HEK293 (cell line): Measurements from ENCODE around the gene ZFP36L1.
A peak's percentile ranks its signal among the peaks of the same experiment; 100 is the strongest.

Source experiments
- ATF2 ChIP-seq: fragments of 450-650 bp; formaldehyde crosslinking; IDR thresholded peaks from 2 replicates; pipeline ENCODE4 v1.5.1; 2016; ENCODE audit warnings: missing biosample characterization, missing genetic modification characterization, low read depth
- BCL11A ChIP-seq: fragments of 450-650 bp; formaldehyde crosslinking; IDR thresholded peaks from 2 replicates; pipeline ENCODE4 v1.5.1; 2016; ENCODE audit warnings: low read depth, missing biosample characterization, missing genetic modification characterization
- BCL11B ChIP-seq: fragments of 450-650 bp; formaldehyde crosslinking; IDR thresholded peaks from 2 replicates; pipeline ENCODE4 v1.5.1; 2016; ENCODE audit warnings: low read depth, missing biosample characterization, missing genetic modification characterization
- BCL6B ChIP-seq: fragments of 450-650 bp; formaldehyde crosslinking; IDR thresholded peaks from 2 replicates; pipeline ENCODE4 v1.5.1; 2017; ENCODE audit warnings: missing biosample characterization, missing genetic modification characterization
- FEZF1 ChIP-seq: fragments of 450-650 bp; formaldehyde crosslinking; IDR thresholded peaks from 2 replicates; pipeline ENCODE4 v1.5.1; 2016; ENCODE audit warnings: missing biosample characterization, missing genetic modification characterization
- OSR2 ChIP-seq: fragments of 450-650 bp; formaldehyde crosslinking; IDR thresholded peaks from 2 replicates; pipeline ENCODE4 v1.5.1; 2016; ENCODE audit warnings: missing biosample characterization, missing genetic modification characterization
- REPIN1 ChIP-seq: fragments of 450-650 bp; formaldehyde crosslinking; IDR thresholded peaks from 2 replicates; pipeline ENCODE4 v1.5.1; 2017; ENCODE audit warnings: missing biosample characterization, missing genetic modification characterization, low read depth
- YY2 ChIP-seq: fragments of 450-650 bp; formaldehyde crosslinking; IDR thresholded peaks from 2 replicates; pipeline ENCODE4 v1.5.1; 2016; ENCODE audit warnings: missing biosample characterization, missing genetic modification characterization
- ZFP41 ChIP-seq: fragments of 450-650 bp; formaldehyde crosslinking; IDR thresholded peaks from 2 replicates; pipeline ENCODE4 v1.5.1; 2016; ENCODE audit warnings: missing biosample characterization, missing genetic modification characterization, borderline replicate concordance
- ZNF292 ChIP-seq: fragments of 450-650 bp; formaldehyde crosslinking; IDR thresholded peaks from 2 replicates; pipeline ENCODE4 v1.5.1; 2016; ENCODE audit warnings: low read depth, missing biosample characterization, missing genetic modification characterization, borderline replicate concordance
- ZNF394 ChIP-seq: fragments of 450-650 bp; formaldehyde crosslinking; IDR thresholded peaks from 2 replicates; pipeline ENCODE4 v1.5.1; 2016; ENCODE audit warnings: missing biosample characterization, missing genetic modification characterization, mild to moderate bottlenecking, moderate library complexity, borderline replicate concordance
- ZNF423 ChIP-seq: fragments of 450-650 bp; formaldehyde crosslinking; IDR thresholded peaks from 2 replicates; pipeline ENCODE4 v1.5.1; 2016; ENCODE audit warnings: missing biosample characterization, missing genetic modification characterization
- ZNF548 ChIP-seq: fragments of 450-650 bp; formaldehyde crosslinking; IDR thresholded peaks from 2 replicates; pipeline ENCODE4 v1.5.1; 2016; ENCODE audit warnings: missing biosample characterization, missing genetic modification characterization
- ZNF558 ChIP-seq: fragments of 450-650 bp; formaldehyde crosslinking; IDR thresholded peaks from 2 replicates; pipeline ENCODE4 v1.5.1; 2016; ENCODE audit warnings: missing biosample characterization, missing genetic modification characterization
- ZNF610 ChIP-seq: fragments of 450-650 bp; formaldehyde crosslinking; IDR thresholded peaks from 2 replicates; pipeline ENCODE4 v1.5.1; 2016; ENCODE audit warnings: missing biosample characterization, missing genetic modification characterization, borderline replicate concordance
- ZNF660 ChIP-seq: fragments of 450-650 bp; IDR thresholded peaks from 2 replicates; pipeline ENCODE4 v1.5.1; 2018; ENCODE audit warnings: missing biosample characterization, mild to moderate bottlenecking, missing genetic modification characterization
- ZNF837 ChIP-seq: fragments of 450-650 bp; formaldehyde crosslinking; IDR thresholded peaks from 2 replicates; pipeline ENCODE4 v1.5.1; 2016; ENCODE audit warnings: missing biosample characterization, missing genetic modification characterization
- ZSCAN30 ChIP-seq: fragments of 450-650 bp; IDR thresholded peaks from 2 replicates; pipeline ENCODE4 v1.5.1; 2018; ENCODE audit warnings: missing biosample characterization, mild to moderate bottlenecking, missing genetic modification characterization, moderate library complexity
- TF ChIP-seq, protein P1 (sequence below): IDR thresholded peaks from 2 replicates; pipeline ENCODE4 v1.6.1; 2011; ENCODE audit warnings: mild to moderate bottlenecking, low read depth, low read length, borderline replicate concordance
- TF ChIP-seq, protein P2 (sequence below): fragments of 450-650 bp; formaldehyde crosslinking; IDR thresholded peaks from 2 replicates; pipeline ENCODE4 v1.5.1; 2016; ENCODE audit warnings: missing biosample characterization, missing genetic modification characterization
- TF ChIP-seq, protein P3 (sequence below): fragments of 450-650 bp; formaldehyde crosslinking; IDR thresholded peaks from 2 replicates; pipeline ENCODE4 v1.5.1; 2016; ENCODE audit warnings: missing biosample characterization, missing genetic modification characterization
- TF ChIP-seq, protein P4 (sequence below): fragments of 450-650 bp; formaldehyde crosslinking; IDR thresholded peaks from 2 replicates; pipeline ENCODE4 v1.5.1; 2016; ENCODE audit warnings: missing biosample characterization, missing genetic modification characterization, borderline replicate concordance

ZFP36L1 gene

GRCh38 chr14:68819260-68819691 lies 26.4 kb upstream of the ZFP36L1 start (continued):
- TF ChIP-seq YY2 (tag by site-specific recombination): no peak
- peak; percentile 60 for TF ChIP-seq OSR2 (tag by site-specific recombination)
- TF ChIP-seq ZNF558 (tag by site-specific recombination): peak; percentile 87
- no peak for TF ChIP-seq ZFP41 (tag by site-specific recombination)
- peak; percentile 62; the same call in 1 of the 2 replicates for TF ChIP-seq ZNF394
- no peak for TF ChIP-seq FEZF1 (tag by site-specific recombination)
- TF ChIP-seq, protein P1, sequence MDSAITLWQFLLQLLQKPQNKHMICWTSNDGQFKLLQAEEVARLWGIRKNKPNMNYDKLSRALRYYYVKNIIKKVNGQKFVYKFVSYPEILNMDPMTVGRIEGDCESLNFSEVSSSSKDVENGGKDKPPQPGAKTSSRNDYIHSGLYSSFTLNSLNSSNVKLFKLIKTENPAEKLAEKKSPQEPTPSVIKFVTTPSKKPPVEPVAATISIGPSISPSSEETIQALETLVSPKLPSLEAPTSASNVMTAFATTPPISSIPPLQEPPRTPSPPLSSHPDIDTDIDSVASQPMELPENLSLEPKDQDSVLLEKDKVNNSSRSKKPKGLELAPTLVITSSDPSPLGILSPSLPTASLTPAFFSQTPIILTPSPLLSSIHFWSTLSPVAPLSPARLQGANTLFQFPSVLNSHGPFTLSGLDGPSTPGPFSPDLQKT: no peak
- TF ChIP-seq, protein P2, sequence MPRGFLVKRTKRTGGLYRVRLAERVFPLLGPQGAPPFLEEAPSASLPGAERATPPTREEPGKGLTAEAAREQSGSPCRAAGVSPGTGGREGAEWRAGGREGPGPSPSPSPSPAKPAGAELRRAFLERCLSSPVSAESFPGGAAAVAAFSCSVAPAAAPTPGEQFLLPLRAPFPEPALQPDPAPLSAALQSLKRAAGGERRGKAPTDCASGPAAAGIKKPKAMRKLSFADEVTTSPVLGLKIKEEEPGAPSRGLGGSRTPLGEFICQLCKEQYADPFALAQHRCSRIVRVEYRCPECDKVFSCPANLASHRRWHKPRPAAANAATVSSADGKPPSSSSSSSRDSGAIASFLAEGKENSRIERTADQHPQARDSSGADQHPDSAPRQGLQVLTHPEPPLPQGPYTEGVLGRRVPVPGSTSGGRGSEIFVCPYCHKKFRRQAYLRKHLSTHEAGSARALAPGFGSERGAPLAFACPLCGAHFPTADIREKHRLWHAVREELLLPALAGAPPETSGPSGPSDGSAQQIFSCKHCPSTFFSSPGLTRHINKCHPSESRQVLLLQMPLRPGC (tag by site-specific recombination): no peak
- no peak for TF ChIP-seq BCL11B (tag by site-specific recombination)
- no peak for TF ChIP-seq ZNF548 (tag by site-specific recombination)
- no peak for TF ChIP-seq ZNF610 (tag by site-specific recombination)
- no peak for TF ChIP-seq REPIN1 (tag by site-specific recombination)
- TF ChIP-seq, protein P3, sequence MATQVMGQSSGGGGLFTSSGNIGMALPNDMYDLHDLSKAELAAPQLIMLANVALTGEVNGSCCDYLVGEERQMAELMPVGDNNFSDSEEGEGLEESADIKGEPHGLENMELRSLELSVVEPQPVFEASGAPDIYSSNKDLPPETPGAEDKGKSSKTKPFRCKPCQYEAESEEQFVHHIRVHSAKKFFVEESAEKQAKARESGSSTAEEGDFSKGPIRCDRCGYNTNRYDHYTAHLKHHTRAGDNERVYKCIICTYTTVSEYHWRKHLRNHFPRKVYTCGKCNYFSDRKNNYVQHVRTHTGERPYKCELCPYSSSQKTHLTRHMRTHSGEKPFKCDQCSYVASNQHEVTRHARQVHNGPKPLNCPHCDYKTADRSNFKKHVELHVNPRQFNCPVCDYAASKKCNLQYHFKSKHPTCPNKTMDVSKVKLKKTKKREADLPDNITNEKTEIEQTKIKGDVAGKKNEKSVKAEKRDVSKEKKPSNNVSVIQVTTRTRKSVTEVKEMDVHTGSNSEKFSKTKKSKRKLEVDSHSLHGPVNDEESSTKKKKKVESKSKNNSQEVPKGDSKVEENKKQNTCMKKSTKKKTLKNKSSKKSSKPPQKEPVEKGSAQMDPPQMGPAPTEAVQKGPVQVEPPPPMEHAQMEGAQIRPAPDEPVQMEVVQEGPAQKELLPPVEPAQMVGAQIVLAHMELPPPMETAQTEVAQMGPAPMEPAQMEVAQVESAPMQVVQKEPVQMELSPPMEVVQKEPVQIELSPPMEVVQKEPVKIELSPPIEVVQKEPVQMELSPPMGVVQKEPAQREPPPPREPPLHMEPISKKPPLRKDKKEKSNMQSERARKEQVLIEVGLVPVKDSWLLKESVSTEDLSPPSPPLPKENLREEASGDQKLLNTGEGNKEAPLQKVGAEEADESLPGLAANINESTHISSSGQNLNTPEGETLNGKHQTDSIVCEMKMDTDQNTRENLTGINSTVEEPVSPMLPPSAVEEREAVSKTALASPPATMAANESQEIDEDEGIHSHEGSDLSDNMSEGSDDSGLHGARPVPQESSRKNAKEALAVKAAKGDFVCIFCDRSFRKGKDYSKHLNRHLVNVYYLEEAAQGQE: peak; percentile 89
- 0 out of 2 replicates have a peak, but pooled peaks have one; percentile 35 for TF ChIP-seq ZNF660
- TF ChIP-seq, protein P4, sequence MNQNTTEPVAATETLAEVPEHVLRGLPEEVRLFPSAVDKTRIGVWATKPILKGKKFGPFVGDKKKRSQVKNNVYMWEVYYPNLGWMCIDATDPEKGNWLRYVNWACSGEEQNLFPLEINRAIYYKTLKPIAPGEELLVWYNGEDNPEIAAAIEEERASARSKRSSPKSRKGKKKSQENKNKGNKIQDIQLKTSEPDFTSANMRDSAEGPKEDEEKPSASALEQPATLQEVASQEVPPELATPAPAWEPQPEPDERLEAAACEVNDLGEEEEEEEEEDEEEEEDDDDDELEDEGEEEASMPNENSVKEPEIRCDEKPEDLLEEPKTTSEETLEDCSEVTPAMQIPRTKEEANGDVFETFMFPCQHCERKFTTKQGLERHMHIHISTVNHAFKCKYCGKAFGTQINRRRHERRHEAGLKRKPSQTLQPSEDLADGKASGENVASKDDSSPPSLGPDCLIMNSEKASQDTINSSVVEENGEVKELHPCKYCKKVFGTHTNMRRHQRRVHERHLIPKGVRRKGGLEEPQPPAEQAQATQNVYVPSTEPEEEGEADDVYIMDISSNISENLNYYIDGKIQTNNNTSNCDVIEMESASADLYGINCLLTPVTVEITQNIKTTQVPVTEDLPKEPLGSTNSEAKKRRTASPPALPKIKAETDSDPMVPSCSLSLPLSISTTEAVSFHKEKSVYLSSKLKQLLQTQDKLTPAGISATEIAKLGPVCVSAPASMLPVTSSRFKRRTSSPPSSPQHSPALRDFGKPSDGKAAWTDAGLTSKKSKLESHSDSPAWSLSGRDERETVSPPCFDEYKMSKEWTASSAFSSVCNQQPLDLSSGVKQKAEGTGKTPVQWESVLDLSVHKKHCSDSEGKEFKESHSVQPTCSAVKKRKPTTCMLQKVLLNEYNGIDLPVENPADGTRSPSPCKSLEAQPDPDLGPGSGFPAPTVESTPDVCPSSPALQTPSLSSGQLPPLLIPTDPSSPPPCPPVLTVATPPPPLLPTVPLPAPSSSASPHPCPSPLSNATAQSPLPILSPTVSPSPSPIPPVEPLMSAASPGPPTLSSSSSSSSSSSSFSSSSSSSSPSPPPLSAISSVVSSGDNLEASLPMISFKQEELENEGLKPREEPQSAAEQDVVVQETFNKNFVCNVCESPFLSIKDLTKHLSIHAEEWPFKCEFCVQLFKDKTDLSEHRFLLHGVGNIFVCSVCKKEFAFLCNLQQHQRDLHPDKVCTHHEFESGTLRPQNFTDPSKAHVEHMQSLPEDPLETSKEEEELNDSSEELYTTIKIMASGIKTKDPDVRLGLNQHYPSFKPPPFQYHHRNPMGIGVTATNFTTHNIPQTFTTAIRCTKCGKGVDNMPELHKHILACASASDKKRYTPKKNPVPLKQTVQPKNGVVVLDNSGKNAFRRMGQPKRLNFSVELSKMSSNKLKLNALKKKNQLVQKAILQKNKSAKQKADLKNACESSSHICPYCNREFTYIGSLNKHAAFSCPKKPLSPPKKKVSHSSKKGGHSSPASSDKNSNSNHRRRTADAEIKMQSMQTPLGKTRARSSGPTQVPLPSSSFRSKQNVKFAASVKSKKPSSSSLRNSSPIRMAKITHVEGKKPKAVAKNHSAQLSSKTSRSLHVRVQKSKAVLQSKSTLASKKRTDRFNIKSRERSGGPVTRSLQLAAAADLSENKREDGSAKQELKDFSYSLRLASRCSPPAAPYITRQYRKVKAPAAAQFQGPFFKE (tag by site-specific recombination): no peak
- TF ChIP-seq ZNF423 (tag by site-specific recombination): 0 out of 2 replicates have a peak, but pooled peaks have one; percentile 39
- TF ChIP-seq ZNF837: no peak
- no peak for TF ChIP-seq ZNF292 (tag by site-specific recombination)
- TF ChIP-seq ZSCAN30 (tag by site-specific recombination): no peak
- no peak for TF ChIP-seq BCL6B (tag by site-specific recombination)
- TF ChIP-seq ATF2 (tag by site-specific recombination): no peak
- TF ChIP-seq BCL11A (tag by site-specific recombination): no peak
